ENCODE results near the gene PRR20D. TPM values are rescaled to one million over a fixed set of nuclear protein-coding genes. Genes with fewer than 3 reads are reported as not detected.
"Not testable (repeated sequence)": the region's sequence is repeated elsewhere in the genome, so short reads cannot be mapped to it uniquely, and the experiment has no call there.

Gene PRR20D
- not detected for polyA plus RNA-seq (ENCODE audit: insufficient read length in 4 of 4)

DNA sequence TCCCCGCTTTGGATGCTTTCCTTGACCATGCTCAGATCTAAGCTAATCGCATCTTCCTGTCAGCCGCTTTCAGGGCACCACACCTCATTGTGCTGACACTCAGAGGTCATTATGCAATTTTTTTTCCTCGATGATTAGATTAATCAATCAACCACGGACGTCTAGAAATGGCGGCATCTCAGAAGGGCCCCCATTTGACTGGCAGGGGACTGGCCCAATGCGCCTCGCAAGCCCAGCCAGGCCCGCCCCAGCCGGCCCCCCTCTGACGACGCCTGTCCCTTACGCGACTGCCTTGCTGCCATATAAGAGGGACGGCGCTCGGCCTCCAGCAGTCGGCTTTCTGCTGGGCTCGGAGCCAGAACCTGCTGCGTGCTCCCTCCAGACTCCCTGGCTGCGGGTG, at the start of gene PRR20D:
TSS of gene PRR20D (plus strand) at position 301 of the 400 bp plus-strand sequence. CDS start 387 bp downstream, outside the sequence.
- DNase-seq (ENCODE audit: low read depth in 4 of 4, low spot score in 3 of 4) = not testable (repeated sequence)

DNA sequence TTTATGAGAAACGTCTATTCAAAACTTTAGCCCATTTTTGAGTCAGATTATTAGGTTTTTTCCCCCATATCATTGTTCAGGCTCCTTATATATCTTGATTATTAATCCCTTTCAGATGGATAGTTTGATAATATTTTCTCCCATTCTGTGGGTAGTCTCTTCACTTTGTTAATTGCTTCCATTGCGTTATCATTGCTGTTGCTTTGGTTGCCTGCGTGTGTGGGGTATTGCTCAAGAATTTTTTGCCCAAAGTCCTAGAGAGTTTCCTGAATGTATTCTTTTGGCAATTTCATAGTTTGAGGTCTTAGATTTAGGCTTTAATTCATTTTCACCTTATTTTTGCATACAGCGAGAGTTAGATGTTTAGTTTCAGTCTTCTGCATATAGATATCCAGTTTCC, 45.5 kb upstream of the PRR20D start:
- no peak for DNase-seq (ENCODE audit: low read depth in 4 of 4, low spot score in 3 of 4)

DNA sequence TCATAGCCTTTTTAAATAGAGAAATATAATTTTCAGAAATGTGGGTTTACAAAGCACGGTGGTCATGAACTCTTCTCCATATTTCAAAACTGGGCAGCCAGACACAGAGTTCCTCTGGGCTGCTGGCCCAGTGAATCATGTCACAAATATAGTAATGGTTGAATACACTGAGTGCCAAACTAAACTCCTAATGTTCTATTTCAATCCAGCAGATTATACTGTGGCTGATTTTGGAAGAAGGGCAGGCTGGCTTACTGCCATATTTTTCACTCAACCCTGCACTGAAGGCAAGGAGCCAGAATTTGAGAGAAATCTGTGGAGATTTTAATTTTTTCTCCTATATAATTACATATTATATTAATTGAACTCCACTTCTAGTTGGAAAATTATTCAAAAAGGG, 36.8 kb upstream of the PRR20D start:
- no peak for DNase-seq (ENCODE audit: low read depth in 4 of 4, low spot score in 3 of 4)

DNA sequence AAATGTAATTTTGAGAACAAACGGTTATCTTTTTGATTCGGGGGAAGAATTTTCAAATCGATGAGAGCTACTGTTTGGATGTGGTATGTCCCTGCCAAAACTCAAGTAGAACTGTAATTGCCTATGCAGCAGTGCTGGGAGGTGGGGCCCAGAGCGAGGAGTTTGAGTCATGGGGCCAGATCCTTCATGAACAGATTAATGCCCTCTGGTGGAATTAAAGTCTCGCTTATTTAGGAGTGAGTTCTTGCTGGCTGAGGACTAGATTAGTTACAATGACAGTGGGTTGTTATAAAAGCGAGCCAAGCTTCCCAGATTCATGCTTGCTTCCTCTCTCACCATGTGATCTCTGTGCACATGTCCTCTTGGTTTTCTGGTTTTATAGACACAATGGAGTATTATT, 31.5 kb upstream of the PRR20D start:
- no peak for DNase-seq (ENCODE audit: low read depth in 4 of 4, low spot score in 3 of 4)

DNA sequence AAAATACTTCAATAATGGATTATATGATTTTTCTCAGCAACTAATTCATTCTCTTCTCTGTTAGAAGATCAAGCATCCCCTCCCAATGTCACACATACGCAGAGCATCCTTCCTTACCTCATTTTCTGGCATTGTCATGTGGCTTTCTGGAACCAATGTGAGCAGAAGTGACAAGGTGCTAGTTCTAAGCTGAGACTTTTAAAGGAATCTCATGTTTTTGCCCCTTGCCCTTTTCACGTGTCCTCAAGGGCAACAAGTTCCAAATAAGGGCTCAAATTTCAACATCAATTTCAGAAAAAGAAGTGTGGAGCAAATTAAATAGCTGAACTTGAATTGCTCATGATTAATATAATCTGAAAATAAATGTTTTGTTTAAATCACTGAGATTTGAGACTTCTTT, 24.3 kb upstream of the PRR20D start:
- no peak for DNase-seq (ENCODE audit: low read depth in 4 of 4, low spot score in 3 of 4)

DNA sequence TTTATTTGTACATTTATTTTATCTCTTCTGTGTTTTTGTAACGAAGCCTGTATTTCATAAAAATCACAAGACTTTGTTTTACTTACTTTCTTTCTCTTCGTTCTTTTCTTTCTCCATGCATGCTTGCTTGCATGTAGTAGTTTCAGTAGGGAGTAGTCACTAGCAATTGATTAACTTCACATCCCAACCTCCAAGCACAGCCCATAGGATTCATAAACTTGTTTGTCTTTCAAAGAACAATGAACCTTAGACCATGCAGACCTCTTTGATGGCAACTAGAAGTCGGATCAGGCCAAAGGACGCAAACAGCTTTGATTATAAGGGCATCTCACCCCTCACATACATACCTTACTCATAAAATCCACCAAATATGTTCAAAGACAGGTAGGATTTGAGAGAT, 22.8 kb upstream of the PRR20D start:
- DNase-seq (ENCODE audit: low read depth in 4 of 4, low spot score in 3 of 4) = peak in 1 of 4 donors; percentile 0

DNA sequence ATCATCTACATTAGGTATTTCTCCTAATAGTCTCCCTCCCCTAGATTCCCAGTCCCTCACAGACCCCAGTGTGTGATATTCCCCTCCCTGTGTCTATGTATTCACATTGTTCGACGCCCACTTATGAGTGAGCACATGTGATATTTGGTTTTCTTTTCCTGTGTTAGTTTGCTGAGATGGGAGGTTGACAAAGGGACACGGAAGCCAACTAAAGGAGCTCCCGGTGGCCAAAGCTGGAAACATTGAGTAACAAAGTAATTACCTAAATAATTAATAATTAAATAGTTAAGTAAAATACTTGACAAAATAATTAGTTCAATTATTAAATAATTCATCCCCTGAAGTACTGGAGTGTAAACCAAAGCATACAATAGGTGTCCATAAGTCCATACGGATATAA, 21.4 kb upstream of the PRR20D start:
- no peak for DNase-seq (ENCODE audit: low read depth in 4 of 4, low spot score in 3 of 4)

DNA sequence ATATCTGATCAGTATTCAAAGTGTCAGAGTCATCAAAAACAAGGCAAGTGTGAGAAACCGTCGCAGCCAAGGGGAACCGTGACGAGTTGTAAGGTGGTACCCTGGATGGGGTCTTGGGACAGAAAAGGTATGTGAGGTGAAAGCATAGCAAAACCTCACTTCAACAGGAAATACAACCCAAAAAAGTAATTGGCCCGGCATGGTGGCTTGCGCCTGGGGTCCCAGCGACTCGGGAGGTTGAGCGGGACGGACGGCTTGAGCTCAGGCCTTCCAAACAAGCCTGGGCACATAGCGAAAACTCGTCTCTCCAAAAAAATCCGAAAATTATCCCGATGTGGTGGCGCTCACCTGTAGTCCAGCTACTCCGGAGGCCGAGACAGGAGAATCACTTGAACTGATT, 20.7 kb upstream of the PRR20D start:
- not testable (repeated sequence) for DNase-seq (ENCODE audit: low read depth in 4 of 4, low spot score in 3 of 4)

DNA sequence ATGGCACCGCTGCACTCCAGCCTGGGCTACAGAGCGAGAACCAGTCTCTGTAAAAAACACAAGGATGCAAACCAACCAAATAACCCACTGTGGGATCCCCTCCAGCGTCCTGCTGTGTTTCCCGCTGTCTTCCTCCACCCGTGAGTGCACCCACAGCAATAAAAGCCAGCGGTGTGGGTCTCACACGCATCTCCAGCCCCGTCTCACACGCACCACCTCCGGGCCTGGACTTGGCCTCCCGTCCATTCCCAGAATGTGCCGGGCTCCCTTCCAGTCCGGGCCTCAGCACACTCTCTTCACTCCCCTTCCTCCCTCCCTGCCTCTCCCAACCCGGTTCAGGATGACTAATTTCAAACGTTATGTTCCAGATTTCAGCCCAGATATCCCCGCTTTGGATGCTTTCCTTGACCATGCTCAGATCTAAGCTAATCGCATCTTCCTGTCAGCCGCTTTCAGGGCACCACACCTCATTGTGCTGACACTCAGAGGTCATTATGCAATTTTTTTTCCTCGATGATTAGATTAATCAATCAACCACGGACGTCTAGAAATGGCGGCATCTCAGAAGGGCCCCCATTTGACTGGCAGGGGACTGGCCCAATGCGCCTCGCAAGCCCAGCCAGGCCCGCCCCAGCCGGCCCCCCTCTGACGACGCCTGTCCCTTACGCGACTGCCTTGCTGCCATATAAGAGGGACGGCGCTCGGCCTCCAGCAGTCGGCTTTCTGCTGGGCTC, 20.0 kb upstream of the PRR20D start, which contains the start of gene PRR20A:
TSS of gene PRR20A (plus strand) at position 684 of the 734 bp plus-strand sequence. CDS start 387 bp downstream, outside the sequence.
- DNase-seq (ENCODE audit: low read depth in 4 of 4, low spot score in 3 of 4) = not testable (repeated sequence)

DNA sequence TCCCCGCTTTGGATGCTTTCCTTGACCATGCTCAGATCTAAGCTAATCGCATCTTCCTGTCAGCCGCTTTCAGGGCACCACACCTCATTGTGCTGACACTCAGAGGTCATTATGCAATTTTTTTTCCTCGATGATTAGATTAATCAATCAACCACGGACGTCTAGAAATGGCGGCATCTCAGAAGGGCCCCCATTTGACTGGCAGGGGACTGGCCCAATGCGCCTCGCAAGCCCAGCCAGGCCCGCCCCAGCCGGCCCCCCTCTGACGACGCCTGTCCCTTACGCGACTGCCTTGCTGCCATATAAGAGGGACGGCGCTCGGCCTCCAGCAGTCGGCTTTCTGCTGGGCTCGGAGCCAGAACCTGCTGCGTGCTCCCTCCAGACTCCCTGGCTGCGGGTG, 13.2 kb upstream of the PRR20D start, which contains the start of gene PRR20B:
TSS of gene PRR20B (plus strand) at position 301 of the 400 bp plus-strand sequence. CDS start 387 bp downstream, outside the sequence.
- not testable (repeated sequence) for DNase-seq (ENCODE audit: low read depth in 4 of 4, low spot score in 3 of 4)

DNA sequence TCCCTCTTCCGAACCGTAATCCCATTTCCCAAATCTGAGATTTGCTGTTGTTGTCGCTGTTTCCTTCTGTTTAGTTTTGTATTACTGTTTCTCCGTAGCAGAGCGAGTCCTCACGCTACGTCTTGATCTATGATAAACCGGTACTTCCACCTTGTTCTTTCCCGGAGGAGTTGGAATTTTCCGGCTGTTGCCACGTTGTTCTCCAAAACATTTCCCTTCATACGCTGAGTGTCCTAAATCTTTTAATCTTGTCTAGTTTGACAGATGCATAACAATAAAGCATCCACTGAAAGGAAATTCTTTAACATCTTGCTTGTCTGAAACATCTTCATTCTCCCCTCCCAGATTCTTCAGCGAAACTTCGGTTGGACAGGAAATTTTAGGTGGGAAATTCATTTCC, 12.3 kb upstream of the PRR20D start:
- DNase-seq (ENCODE audit: low read depth in 4 of 4, low spot score in 3 of 4) = not testable (repeated sequence)

DNA sequence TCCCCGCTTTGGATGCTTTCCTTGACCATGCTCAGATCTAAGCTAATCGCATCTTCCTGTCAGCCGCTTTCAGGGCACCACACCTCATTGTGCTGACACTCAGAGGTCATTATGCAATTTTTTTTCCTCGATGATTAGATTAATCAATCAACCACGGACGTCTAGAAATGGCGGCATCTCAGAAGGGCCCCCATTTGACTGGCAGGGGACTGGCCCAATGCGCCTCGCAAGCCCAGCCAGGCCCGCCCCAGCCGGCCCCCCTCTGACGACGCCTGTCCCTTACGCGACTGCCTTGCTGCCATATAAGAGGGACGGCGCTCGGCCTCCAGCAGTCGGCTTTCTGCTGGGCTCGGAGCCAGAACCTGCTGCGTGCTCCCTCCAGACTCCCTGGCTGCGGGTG, 6.7 kb upstream of the PRR20D start, which contains the start of gene PRR20C:
TSS of gene PRR20C (plus strand) at position 301 of the 400 bp plus-strand sequence. CDS start 387 bp downstream, outside the sequence.
- not testable (repeated sequence) for DNase-seq (ENCODE audit: low read depth in 4 of 4, low spot score in 3 of 4)

DNA sequence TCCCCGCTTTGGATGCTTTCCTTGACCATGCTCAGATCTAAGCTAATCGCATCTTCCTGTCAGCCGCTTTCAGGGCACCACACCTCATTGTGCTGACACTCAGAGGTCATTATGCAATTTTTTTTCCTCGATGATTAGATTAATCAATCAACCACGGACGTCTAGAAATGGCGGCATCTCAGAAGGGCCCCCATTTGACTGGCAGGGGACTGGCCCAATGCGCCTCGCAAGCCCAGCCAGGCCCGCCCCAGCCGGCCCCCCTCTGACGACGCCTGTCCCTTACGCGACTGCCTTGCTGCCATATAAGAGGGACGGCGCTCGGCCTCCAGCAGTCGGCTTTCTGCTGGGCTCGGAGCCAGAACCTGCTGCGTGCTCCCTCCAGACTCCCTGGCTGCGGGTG, 6.5 kb downstream of the PRR20D start, which contains the start of gene PRR20E:
TSS of gene PRR20E (plus strand) at position 301 of the 400 bp plus-strand sequence. CDS start 387 bp downstream, outside the sequence.
- DNase-seq (ENCODE audit: low read depth in 4 of 4, low spot score in 3 of 4) = not testable (repeated sequence)

DNA sequence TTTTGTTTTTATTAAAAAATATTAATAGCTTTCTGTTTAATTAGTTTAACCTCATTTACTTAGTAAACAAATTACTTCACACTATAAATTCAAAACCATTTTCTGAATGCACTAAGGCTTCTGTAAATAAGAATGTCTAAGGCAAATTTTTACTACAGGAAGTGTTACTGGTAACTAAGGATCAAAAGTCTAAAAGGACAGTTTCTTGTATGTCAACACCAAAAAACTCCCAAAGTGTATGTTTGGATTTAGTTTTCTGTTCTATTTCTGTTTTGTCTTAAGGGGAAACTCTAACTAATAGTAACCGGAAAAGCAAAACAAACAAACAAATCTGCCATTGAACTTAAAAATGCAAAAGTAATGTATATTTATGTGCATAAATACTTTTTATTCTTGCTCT, 31.2 kb downstream of the PRR20D start:
- DNase-seq (ENCODE audit: low read depth in 4 of 4, low spot score in 3 of 4) = no peak

DNA sequence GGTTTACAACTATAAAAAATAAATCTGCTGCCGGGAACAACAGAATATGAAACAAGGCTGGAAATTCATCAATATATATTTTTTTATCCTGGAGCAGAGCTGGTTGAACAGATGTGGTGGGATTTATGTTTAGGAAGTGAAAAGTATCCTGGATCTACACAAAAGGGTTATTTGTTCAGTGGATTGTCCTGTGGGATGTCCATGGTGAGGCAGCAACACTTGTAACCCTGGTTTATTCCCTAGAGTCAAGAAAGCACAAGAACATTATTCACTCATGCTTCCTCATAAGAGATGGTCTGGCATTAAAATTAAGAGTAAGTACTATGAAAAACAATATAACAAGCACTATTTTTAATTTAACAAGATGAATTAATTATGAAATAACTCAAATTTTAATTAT, 52.6 kb downstream of the PRR20D start:
- DNase-seq (ENCODE audit: low read depth in 4 of 4, low spot score in 3 of 4) = no peak

Other genes starting within 250 kb of the PRR20D start
- not detected for gene PRR20A, start 19.7 kb upstream of the PRR20D start, polyA plus RNA-seq (ENCODE audit: insufficient read length in 4 of 4)
- gene PRR20B, start 13.1 kb upstream of the PRR20D start, polyA plus RNA-seq (ENCODE audit: insufficient read length in 4 of 4) = not detected
- gene PRR20C, start 6.6 kb upstream of the PRR20D start, polyA plus RNA-seq (ENCODE audit: insufficient read length in 4 of 4) = not detected
- gene PRR20E, start 6.6 kb downstream of the PRR20D start, polyA plus RNA-seq (ENCODE audit: insufficient read length in 4 of 4) = not detected

Measured in right renal pelvis (tissue), 4 donors.